ENCODE results near the gene KRTAP5-11. TPM values are rescaled to one million over a fixed set of nuclear protein-coding genes. Genes with fewer than 3 reads are reported as not detected.
"Not testable (repeated sequence)": the region's sequence is repeated elsewhere in the genome, so short reads cannot be mapped to it uniquely, and the experiment has no call there.

Gene KRTAP5-11
- polyA plus RNA-seq, 1 donor from 2014 or later = not detected

GRCh38 chr11:71582969-71583368 is 294 bp upstream of the KRTAP5-11 start:
- H3K9me2 ChIP-seq (ENCODE audit: insufficient read depth, low read length); H3K9me3 ChIP-seq (ENCODE audit: low read length); H3K36me3 ChIP-seq (ENCODE audit: insufficient read depth, low read length); H2AFZ ChIP-seq (ENCODE audit: low read depth, low read length); H3K9ac ChIP-seq (ENCODE audit: low read length); H3F3A ChIP-seq (ENCODE audit: insufficient read depth, low read length, poor library complexity, severe bottlenecking); H4K20me1 ChIP-seq (ENCODE audit: insufficient read depth); H3K79me2 ChIP-seq (replicated peaks; ENCODE audit: insufficient read depth, low read length); H3K4me2 ChIP-seq (ENCODE audit: low read length); H3K27ac ChIP-seq (ENCODE audit: low read length); H3K4me3 ChIP-seq (ENCODE audit: low read length); H3K27me3 ChIP-seq (ENCODE audit: insufficient read depth, low read depth, low read length): not testable (repeated sequence)

GRCh38 chr11:71581826-71582225 is 849 bp downstream of the KRTAP5-11 start:
- Histone ChIP-seq H3K9me2 (ENCODE audit: insufficient read depth, low read length) (no peaks in the 10 kb centered on the region), H3K4me3 (ENCODE audit: low read length) (no peak overlapping the region), H3K4me2 (ENCODE audit: low read length) (no peak overlapping the region), H3F3A (ENCODE audit: insufficient read depth, low read length, poor library complexity, severe bottlenecking) (no peaks in the 10 kb centered on the region), H3K27me3 (ENCODE audit: insufficient read depth, low read depth, low read length) (no peaks in the 10 kb centered on the region), H3K9me3 (ENCODE audit: low read length) (no peaks in the 10 kb centered on the region), H4K20me1 (ENCODE audit: insufficient read depth) (no peaks in the 10 kb centered on the region), H3K9ac (ENCODE audit: low read length) (no peak overlapping the region), H3K79me2 (replicated peaks; ENCODE audit: insufficient read depth, low read length) (no peaks in the 10 kb centered on the region), H3K36me3 (ENCODE audit: insufficient read depth, low read length) (no peaks in the 10 kb centered on the region), H2AFZ (ENCODE audit: low read depth, low read length) (no peak overlapping the region), H3K27ac (ENCODE audit: low read length) (no peak overlapping the region)
- TF ChIP-seq POLR2AphosphoS5 (IDR thresholded peaks at IDR 0.05) = no peak
- TF ChIP-seq RAD21 (conservative IDR thresholded peaks at IDR 0.05) = no peak

DNA sequence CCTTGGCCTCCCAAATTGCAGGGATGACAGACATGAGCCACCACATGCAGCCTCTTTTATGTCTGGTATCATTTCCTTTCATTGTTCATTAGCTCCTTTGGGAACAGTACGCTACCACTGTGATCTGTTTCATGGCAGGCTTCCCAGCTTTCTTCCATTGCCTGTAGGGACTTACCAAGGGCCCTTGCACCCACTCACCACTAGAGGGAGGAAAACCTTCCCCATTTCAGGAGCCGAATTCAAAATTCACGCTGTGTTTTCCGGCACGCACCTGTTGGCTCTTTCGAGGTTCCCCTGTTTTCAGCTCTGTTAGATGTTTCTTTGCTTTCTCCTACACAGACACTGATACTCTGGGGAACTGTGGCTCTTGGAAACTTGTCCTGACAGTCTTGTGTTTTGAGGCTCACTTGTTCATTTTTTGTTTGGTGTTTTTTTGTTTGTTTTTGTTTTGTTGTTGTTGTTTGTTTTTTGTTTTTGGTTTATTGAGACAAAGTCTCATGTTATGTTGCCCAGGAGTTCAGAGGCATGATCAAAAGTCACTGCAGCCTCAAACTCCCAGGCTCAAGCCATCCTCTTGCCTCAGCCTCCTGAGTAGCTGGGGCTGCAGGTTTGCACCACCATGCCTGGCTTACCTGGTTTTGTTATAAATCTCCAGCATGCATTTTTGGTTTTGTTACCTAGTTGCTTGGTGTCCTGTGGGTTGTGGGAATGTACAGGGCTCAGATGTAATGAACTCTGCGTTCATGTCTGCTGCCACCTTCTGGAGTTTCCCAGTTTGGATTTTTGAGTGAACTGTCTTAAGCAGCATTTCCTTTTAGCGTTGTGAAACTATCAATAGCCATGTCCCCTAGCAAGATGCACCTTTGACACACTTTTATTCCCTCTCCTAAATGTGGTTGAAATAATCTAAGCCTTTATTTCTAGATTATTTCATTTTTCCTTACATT is 2.3 kb downstream of the KRTAP5-11 start:
- no peaks in the 10 kb centered on the region for H3K27me3 ChIP-seq (ENCODE audit: insufficient read depth, low read depth, low read length)
- H3K9me2 ChIP-seq (ENCODE audit: insufficient read depth, low read length) = no peaks in the 10 kb centered on the region
- no peaks in the 10 kb centered on the region for H3F3A ChIP-seq (ENCODE audit: insufficient read depth, low read length, poor library complexity, severe bottlenecking)
- H3K27ac ChIP-seq (ENCODE audit: low read length) = no peak overlapping the region
- H3K4me3 ChIP-seq (ENCODE audit: low read length) = no peak overlapping the region
- no peak overlapping the region for H3K9ac ChIP-seq (ENCODE audit: low read length)
- H4K20me1 ChIP-seq (ENCODE audit: insufficient read depth) = no peaks in the 10 kb centered on the region
- H2AFZ ChIP-seq (ENCODE audit: low read depth, low read length) = no peak overlapping the region
- no peaks in the 10 kb centered on the region for H3K9me3 ChIP-seq (ENCODE audit: low read length)
- H3K36me3 ChIP-seq (ENCODE audit: insufficient read depth, low read length) = no peaks in the 10 kb centered on the region
- H3K79me2 ChIP-seq (replicated peaks; ENCODE audit: insufficient read depth, low read length) = no peaks in the 10 kb centered on the region
- H3K4me2 ChIP-seq (ENCODE audit: low read length) = no peak overlapping the region
- TF ChIP-seq CTCF (IDR thresholded peaks at IDR 0.05; ENCODE audit: poor library complexity, severe bottlenecking) (peak; percentile 45), POLR2AphosphoS5 (IDR thresholded peaks at IDR 0.05) (no peak)

DNA sequence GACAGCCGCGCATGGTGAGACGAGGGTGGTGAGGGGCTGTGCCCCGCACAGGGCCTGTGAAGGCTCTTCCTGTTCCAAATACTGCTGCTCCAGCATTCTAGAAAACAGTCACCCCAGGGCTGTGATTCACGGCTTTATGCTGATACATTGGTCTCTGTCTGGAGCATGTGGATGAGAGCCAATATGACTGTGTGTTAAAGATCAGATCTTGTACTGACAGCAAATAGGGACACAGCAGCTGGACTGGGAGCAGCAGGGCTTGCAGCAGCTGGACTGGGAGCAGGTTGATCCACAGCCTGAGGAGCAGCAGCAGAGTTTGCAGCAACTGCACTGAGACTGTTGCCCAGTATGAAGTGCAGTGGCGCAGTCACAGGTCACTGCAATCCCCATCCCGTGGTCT is 3.2 kb downstream of the KRTAP5-11 start:
- H3K9me2 ChIP-seq (ENCODE audit: insufficient read depth, low read length); H3K9ac ChIP-seq (ENCODE audit: low read length); H3F3A ChIP-seq (ENCODE audit: insufficient read depth, low read length, poor library complexity, severe bottlenecking); H2AFZ ChIP-seq (ENCODE audit: low read depth, low read length); H3K9me3 ChIP-seq (ENCODE audit: low read length); H3K4me2 ChIP-seq (ENCODE audit: low read length); H3K27ac ChIP-seq (ENCODE audit: low read length); H3K27me3 ChIP-seq (ENCODE audit: insufficient read depth, low read depth, low read length); H3K36me3 ChIP-seq (ENCODE audit: insufficient read depth, low read length); H4K20me1 ChIP-seq (ENCODE audit: insufficient read depth); H3K79me2 ChIP-seq (replicated peaks; ENCODE audit: insufficient read depth, low read length); H3K4me3 ChIP-seq (ENCODE audit: low read length): not testable (repeated sequence)

Measured in neural cell (in vitro differentiated cells).